Activated CD4-positive, alpha-beta T cell treated with anti-CD3 and anti-CD28 coated beads for 1 hour (primary cell): ENCODE measurements around the gene TMCO2.

Source experiments
- DNase-seq: peaks from one replicate; pipeline ENCODE4 v3.0.0-alpha.2; 2020

Gene TMCO2

DNA sequence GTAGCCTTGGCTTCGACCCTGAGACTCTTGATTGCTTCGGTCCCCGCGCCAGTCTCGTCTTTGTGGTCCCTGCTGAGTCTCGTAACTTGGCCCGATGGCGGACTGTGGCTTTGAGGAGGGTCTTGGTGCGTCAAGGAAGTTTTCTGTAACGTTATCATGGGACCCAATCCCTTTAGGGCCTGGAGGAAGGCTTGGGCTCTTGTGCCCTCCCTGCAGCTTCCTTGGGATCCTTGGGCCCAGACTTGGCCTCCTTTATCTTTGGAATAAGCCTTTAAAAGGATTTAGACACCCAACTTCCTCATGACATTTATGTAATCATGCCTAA lies 10.7 kb downstream of the TMCO2 start:
- no peak for DNase-seq

DNA sequence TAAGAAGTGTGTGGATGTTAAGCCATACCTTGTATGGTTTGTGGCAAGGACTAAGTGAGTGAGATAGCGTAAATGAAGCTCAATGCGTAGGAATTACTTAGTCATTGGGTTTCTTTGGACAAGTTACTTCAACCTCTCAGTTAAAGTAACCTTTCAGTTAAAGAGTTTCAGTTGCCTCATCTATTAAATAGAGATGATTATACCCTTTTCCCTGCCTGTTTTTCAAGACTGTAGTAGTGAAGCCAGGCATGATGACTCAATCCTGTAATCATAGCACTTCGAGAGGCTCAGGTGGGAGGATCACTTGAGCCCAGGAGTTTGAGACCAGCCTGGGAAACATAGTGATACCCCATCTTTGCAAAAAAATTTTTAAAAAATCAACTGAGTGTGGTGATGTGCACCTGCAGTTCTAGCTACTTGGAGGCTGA lies 16.6 kb downstream of the TMCO2 start:
- no peak for DNase-seq

DNA sequence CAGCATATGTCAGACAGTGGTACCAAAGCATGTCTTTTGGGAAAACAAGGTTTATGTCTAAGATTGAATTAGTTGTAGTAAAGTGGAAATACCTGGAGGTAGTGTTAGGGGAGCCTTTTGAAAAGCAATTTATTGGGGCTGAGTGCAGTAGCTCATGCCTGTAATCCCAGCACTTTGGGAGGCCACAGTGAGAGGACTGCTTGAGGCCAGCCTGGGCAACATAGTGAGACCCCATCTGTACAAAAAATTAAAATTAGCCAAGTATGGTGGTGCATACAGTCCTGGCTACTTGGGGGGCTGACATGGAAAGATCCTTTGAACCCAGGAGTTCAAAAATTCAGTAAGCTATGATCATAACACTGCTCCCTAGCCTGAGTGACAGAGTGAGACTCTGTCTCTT lies 17.6 kb downstream of the TMCO2 start:
- DNase-seq, result no peak

DNA sequence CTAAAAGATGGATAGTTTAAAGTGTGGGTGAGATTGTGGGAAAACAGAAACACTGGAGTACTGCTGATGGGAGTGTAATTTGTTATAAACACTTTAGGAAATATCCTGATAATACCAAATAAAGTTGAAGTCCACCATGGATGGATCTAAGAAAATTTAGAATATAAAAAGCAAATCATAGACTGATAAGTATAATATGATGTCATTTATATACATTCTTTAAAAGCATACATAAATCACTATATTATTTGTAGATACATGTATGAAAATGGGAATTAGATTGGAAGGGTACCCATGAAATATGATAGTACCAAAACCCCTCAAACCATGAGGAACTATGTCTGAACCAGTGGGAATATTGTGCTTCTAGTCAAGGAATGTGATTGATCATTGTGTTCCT lies 18.2 kb downstream of the TMCO2 start:
- no peak for DNase-seq

DNA sequence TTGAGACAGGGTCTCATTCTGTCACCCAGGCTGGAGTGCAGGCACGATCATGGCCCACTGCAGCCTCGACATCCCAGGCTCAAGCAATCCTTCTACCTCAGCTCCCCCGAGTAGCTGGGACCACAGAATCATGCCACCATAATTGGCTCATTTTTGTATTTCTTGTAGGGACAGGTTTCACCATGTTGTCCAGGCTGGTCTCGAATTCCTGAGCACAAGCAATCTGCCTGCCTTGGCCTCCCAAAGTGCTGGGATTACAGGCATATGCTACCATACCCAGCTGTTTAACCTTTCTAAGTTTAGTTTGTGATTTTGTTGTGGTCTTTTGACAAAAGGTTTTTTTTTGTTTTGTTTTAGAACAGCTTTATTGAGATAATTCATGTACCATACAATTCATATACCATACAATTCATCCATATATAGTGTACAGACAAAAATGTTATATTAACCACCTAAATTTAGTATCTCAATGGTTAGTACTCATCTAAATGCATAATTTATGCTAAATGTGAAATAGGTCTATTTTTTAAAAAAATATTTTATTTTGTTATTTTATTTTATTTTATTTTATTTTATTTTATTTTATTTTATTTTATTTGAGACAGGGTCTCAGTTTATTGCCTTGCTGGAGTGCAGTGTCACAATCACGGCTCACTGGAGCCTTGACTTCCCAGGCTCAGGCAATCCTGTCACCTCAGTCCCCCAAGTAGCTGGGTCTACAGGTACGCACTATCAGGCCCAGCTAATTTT lies 19.2 kb downstream of the TMCO2 start:
- no peak for DNase-seq

DNA sequence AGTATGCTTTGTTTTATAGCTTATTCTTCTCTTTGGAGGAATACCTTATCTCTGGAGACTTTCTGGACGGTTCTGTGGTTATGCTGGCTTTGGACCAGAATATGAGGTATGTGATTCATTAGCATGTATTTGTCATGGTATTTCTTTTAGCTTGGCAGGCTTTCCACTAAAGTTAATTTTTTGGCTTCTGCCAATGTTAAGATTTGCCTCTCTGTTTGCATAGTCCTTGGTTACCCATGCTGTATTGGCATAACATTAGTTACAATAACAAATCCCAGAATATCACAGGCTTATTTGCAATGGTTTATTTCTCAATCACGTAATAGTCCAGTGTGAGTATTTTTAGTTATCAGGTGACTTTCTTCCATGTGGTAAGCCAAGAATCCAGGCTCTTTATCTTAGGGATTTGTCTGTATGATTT lies 20.0 kb downstream of the TMCO2 start:
- DNase-seq, result no peak

DNA sequence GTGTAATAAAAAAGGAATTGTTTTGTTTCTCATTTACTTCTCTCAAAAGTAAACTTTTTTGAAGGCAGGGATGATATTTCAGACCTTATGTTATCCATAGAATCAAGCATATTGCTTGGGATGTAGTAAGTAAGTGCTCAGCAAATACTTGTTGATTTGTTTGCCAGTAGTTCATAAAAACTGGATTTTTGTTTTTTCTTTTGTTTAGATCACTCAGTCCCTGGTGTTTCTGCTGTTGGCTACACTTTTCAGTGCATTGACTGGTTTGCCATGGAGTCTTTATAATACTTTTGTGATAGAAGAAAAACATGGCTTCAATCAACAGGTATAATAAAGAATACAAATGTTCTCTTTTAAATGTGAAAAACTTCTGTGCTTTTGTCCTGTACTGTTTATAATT lies 20.5 kb downstream of the TMCO2 start:
- no peak for DNase-seq

DNA sequence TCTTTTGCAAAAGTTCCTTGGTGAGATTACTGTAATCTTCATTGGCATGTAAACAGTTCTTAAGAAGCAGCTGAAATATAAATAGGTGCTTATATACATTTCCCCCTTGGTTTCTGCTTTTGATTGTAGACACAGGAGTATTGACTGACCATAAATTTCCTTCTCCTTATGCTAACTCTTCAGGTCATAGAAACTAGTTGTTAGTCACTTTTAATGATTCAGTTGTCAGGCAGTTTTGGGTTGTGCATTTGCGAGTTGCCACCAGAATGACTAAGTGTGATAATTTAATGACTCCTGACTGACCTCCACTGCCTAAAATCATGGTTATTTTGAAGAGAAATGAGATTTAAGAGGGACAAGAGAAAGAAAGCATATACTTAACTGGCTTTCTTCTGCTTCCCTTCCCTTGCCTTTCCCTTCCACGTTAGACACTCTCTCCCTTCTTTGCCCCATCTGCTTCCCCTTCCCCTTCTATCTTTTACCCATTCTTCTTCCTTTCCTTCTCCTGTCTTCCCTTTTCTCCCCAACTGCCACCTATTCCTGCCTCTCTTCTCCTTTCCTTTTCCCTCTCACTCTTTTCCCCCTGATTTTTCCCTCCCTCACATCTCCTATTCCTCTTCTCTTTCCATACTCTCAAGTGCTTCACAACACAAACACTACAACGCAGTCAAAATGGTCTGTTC lies 22.6 kb downstream of the TMCO2 start:
- no peak for DNase-seq

DNA sequence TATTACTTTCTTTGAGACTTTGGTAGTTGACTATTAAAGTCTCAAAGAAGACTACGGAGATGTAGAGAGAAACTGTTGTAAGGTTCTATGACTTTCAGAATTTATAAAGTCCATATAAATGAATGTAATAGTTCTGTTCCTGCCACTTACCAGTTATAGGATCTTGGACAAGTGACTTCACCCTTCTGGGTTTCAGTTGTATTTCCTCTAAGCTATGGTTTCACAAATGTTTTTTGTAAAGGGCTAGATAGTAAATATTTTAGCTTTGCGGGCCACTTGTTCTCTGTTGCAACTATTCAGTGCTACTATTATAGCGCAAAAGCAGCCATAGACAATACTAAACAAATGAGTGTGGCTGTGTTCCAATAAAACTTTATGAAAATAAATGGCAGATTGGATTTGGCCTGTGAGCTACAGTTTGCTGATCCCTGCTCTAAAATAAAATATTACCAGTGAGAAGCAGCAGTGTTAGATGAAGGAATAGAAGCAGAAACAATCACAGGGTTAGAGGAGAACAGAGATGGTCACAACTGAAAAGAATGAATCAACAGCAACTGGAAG lies 25.0 kb downstream of the TMCO2 start:
- no peak for DNase-seq

DNA sequence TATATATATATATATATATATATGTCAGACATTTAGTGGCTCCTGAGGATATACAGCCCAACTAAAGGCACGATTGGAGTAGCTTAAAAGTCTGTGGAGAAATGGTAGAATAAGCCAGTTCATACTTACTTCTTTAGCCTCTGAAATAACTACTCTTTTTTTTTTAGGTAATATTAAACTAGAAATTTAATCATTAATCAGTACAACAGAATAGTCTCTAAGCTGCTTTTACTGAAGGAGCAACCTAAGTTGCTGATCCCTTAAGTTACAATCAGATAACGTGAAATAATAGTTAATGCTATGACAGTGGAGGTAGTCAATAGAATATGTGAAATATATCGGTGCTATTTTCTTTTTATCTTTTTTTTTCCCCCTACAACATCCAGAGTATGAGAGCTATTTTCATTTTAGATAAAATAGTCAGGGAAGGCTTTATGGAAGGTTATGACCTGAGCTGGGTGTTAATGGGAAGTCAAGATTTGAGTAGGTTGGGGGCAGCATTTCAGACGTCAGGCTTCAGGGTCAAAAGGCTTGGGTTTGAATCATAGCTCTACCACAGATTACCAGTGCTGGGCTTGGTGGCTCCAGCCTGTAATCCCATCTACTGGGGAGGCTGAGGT lies 25.9 kb downstream of the TMCO2 start:
- DNase-seq, result no peak

DNA sequence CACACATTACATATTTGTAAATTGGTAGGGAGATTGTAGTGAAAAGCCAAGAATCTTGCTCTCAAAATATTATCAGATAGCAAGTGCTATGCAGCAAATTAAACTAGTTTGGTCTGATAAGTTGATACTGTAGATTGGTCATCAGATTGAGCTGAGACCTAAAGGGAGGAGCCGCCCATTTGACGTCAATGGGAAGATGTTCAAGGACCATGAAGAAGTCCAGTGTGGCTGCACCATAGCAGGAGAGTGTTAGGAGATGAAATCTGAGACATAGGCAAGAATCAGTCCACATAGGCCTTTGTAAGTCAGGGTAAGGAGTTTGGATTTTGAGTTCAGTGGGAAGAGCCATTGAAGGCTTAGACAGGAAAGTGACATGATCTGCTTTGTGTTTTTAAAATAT lies 26.6 kb downstream of the TMCO2 start:
- DNase-seq, result no peak

DNA sequence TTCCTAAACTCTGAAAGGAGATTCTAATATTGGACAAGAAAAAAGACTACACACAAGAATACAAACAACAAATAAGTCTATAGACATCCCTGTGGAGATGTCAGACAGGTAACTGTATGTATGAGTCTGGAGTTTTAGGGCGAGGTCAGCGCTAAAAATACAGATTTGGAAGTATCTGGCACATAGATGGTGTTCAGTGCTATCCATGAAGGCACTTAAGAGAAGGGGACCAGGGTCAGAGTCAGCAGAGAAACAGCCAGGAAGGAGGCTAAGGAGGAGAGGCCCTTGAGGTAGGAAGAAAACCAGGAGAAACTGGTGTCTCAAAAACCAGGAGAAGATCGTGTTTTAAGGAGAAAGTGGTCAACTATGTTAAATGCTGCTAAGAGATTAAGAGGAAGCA lies 28.4 kb downstream of the TMCO2 start:
- no peak for DNase-seq

DNA sequence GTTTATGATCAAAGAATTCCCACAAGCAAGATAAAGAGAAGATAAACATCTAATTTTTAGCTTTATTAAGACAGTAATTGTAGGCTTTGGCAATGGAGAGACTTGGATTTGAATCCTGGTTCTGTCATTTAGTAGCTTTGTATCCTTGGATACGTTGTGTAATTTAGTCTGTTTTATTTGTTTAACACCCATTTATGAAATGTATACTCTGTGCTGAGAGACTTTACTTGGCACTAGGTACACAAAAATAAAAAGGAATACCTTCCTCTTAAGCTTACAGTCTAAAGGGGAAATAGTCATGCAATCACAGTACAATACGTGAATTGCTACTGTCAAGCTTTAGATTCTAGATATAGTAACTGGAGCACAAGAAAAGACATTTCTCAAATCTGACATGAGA lies 34.1 kb downstream of the TMCO2 start:
- no peak for DNase-seq

DNA sequence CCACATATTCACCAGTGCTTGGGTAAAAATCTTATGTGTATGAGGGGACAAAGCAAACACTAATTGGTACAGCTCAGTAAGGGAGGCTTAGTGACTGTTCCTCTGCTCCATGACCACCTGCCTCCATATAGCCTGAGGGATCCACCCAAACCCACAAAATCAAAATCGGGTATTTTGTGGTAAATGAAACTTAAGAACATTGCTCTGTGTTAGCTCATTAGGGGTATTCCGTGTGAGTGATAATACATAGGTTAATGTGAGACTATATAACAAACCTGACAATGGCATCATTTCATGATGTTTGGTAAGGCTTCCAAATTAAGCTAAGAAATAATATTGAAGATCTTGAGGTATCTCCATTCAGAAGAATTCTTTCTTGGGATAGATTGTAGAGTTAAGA lies 43.6 kb downstream of the TMCO2 start:
- no peak for DNase-seq

DNA sequence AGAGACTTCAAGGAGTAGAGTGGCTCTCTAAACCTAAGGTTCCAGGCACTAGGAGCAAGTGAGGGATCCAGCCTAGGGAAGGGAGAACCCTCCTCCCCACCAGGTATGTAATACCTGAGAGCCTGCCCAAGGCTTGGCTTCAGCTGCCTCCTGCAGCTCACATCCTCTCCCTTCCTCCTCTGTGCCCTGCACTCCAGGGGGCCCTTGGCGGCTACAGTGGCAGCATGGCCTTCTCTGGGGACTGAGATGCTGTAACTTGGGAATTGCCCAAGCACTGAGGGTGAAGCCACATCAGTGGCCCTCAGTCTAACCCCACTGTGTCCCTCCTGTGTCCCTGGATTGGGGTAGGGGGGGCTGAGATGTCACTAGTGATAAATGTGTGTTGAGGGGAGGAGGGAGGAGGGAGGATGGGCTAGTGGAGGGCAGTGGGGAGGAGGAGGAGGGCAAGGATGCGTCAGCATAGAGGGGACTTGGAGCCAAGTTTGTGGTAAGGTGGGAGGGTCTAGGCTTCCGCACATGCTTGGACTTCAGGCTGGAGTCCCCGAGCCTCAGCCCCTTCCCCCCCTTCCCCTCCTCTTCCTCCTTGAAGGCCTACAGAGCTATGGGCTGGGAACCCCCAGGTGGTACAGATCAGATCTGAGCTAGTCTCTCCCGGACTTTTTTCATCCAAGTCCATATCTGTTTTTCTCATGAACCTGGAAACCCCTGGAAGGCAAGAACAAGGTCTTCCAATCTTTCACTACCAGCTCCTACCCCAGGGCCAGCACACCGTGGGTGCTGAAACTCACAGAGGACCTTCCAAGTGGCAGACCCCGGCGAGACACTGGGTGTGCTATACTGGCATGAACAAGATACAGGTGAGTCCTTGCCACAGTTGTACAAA lies 51.9 kb downstream of the TMCO2 start:
- no peak for DNase-seq

DNA sequence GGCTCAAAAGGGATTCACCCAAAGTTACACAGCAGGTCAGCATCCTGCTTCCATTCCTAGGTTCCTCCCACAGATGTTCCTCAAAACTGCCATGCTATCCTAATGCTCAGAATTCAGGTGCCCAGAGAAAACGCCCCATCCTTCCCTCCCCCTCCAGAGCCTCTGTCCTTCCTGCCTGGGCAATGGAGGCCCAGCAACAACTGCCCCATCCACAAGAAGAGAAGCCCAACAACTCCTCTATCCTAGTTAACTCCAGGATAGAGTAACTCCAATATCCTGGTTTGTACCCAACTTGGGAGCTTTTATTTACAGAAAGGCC lies 52.5 kb downstream of the TMCO2 start:
- no peak for DNase-seq

DNA sequence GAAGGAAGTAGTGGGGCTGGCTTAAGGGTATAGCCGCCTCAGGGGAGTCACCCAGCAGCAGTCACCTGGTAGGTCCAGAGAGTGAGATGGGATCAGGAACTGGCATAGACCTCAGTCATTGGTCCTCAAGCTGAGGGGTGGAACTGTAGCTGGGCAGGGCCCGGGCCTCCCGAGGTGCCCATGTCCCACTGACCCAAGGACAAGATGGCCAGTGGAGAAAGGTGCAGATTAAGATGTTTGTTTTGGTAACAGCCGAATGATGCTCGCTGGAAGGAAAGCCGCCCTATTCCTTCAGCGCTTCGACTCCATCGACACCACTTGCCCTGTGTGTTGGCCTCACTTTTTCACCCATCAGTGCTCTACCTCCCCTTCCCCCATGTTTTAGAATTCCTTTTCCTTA lies 52.9 kb downstream of the TMCO2 start:
- no peak for DNase-seq

DNA sequence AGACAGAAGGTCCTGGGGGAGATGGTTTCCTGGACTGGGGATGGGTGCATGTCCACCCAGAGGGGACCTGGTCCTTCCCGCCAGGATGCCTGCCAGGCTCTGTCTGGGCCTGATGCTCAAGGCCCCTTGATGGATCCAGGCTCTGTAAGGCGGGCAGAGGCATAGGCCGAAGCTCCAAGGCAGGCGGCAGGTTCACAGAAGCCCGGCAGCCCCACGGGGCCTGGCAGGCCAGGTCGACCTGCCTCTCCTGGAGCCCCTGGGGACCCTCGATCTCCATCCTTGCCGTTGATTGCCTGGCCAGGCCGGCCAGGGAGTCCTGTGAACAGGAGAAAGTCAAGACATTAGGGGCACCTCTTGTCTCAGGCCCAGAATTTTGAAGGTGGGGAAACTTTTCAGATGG lies 53.3 kb downstream of the TMCO2 start:
- DNase-seq, result no peak
